Smooth muscle cell (in vitro differentiated cells): Measurements from ENCODE around the gene PXDC1. TPM values are rescaled to one million over a fixed set of nuclear protein-coding genes. Genes with fewer than 3 reads are reported as not detected.

Experiments used
- DNase-seq: peaks from one replicate; lab custom pipeline; 2025; ENCODE audit not compliant: unreplicated experiment; lab: John Stamatoyannopoulos, UW
- H2AFZ ChIP-seq: fragments of 200-600 bp; sonication (generic); 2 replicates; pipeline ENCODE4 v1.6.0; 2016; ENCODE audit warnings: antibody characterized with exemption, low read depth, mild to moderate bottlenecking
- H3F3A ChIP-seq: fragments of 200-600 bp; sonication (generic); 2 replicates; pipeline ENCODE4 v1.6.0; 2017; ENCODE audit warnings: antibody characterized with exemption, low read depth
- H3K27ac ChIP-seq: fragments of 200-600 bp; sonication (generic); 2 replicates; pipeline ENCODE4 v1.5.1; 2016; ENCODE audit warnings: low read depth, mild to moderate bottlenecking
- H3K27me3 ChIP-seq: fragments of 200-600 bp; sonication (generic); 2 replicates; pipeline ENCODE4 v1.6.1; 2016; ENCODE audit warnings: low read depth, mild to moderate bottlenecking
- H3K36me3 ChIP-seq: fragments of 200-600 bp; sonication (generic); 2 replicates; pipeline ENCODE4 v1.5.1; 2016; ENCODE audit warnings: low read depth
- H3K4me1 ChIP-seq: fragments of 200-600 bp; sonication (generic); 2 replicates; pipeline ENCODE4 v1.5.1; 2016; ENCODE audit warnings: low read depth
- H3K4me2 ChIP-seq: fragments of 200-600 bp; sonication (generic); 2 replicates; pipeline ENCODE4 v1.6.0; 2016; ENCODE audit warnings: mild to moderate bottlenecking
- H3K4me3 ChIP-seq: fragments of 200-600 bp; sonication (generic); 2 replicates; pipeline ENCODE4 v1.5.1; 2016; ENCODE audit warnings: mild to moderate bottlenecking
- H3K79me2 ChIP-seq: fragments of 200-600 bp; sonication (generic); 2 replicates; pipeline ENCODE4 v1.6.0; 2016; ENCODE audit warnings: low read depth, mild to moderate bottlenecking
- H3K9ac ChIP-seq: fragments of 200-600 bp; sonication (generic); 2 replicates; pipeline ENCODE4 v1.6.0; 2016; ENCODE audit warnings: low read depth
- H3K9me3 ChIP-seq: fragments of 200-600 bp; sonication (generic); replicated peaks from 2 replicates; pipeline ENCODE4 v1.5.1; 2016; ENCODE audit warnings: low read depth
- H4K20me1 ChIP-seq: fragments of 200-600 bp; sonication (generic); 2 replicates; pipeline ENCODE4 v1.6.0; 2016; ENCODE audit warnings: low read depth
- WGBS: methylation state at CpG from one replicate; pipeline ENCODE4 v1.1.7; 2016; ENCODE audit warnings: low lambda C conversion rate; 5-methylcytosine and 5-hydroxymethylcytosine counted together
- polyA plus RNA-seq: library from polyadenylated mRNA; unstranded; fragments of >200 nt; fragmentation: Nextera tagmentation; extraction: Ambion mirVana; gene quantifications from 2 replicates; pipeline ENCODE4 v1.2.1, GENCODE V29; 2016
- total RNA-seq: library from RNA; depleted of rRNA; stranded (reverse); fragments of >200 nt; gene quantifications from 2 replicates; pipeline ENCODE4 v1.2.3, GENCODE V29; 2014
- TF ChIP-seq, protein P1 (sequence below): fragments of 200-600 bp; sonication (generic); IDR thresholded peaks from 2 replicates; pipeline ENCODE4 v1.5.1; 2017; ENCODE audit warnings: borderline replicate concordance, mild to moderate bottlenecking, antibody characterized with exemption; ENCODE audit not compliant: insufficient read depth, poor library complexity, severe bottlenecking

The PXDC1 gene
- total and polyA plus RNA-seq, 2 experiments from 2014 or later: 49.1 to 78.6 TPM

DNA sequence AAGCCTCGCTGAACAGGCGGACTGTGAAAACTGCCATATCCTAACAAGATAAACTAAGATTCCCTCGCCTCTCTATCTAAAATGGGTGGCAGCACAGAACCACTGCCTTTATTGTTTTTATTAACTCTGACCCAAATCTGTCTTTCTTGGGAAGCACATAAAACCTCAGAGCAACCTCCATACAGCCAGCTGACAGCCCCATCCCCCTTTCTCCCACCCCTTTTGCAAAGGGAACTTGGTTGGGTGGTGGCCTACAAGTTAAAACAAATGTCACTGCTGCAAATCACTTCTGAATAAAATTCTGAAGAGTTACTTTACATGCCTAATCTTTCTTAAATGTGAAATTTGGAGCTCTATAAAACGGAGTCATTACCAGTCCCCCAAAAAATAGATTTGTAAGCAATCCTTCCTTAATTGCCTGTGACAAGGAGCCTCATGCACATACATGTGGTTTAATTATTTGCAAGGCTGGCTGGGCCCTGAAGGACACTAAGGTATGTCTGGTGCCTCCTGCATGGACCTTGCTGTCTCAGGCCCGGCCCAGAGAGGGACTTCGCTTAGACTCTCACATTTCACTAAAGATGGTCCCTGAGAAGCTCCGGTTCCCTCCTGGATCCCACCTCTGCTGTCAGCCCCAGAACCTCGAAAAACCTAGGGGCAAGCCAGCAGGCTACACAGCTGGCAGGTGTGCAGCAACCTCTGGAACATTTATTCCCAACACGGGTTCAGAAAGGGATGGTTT is 21.7 kb downstream of the PXDC1 start:
- Histone ChIP-seq H3K9me3 (no peaks in the 10 kb centered on the region), H3K36me3 (peaks cover 8% of the 10 kb centered on the region), H3K4me2 (no peak overlapping the region), H3K27ac (no peak overlapping the region), H4K20me1 (peaks cover 100% of the 10 kb centered on the region), H3K79me2 (peaks cover 68% of the 10 kb centered on the region), H3K4me3 (no peak overlapping the region), H3K27me3 (no peaks in the 10 kb centered on the region), H3K9ac (no peak overlapping the region), H3K4me1 (no peaks in the 10 kb centered on the region), H2AFZ (no peak overlapping the region), H3F3A (peaks cover 9% of the 10 kb centered on the region)
- DNase-seq: no peak
- 97% methylated on average over 9 of the region's 9 CpGs for WGBS
- TF ChIP-seq, protein P1, sequence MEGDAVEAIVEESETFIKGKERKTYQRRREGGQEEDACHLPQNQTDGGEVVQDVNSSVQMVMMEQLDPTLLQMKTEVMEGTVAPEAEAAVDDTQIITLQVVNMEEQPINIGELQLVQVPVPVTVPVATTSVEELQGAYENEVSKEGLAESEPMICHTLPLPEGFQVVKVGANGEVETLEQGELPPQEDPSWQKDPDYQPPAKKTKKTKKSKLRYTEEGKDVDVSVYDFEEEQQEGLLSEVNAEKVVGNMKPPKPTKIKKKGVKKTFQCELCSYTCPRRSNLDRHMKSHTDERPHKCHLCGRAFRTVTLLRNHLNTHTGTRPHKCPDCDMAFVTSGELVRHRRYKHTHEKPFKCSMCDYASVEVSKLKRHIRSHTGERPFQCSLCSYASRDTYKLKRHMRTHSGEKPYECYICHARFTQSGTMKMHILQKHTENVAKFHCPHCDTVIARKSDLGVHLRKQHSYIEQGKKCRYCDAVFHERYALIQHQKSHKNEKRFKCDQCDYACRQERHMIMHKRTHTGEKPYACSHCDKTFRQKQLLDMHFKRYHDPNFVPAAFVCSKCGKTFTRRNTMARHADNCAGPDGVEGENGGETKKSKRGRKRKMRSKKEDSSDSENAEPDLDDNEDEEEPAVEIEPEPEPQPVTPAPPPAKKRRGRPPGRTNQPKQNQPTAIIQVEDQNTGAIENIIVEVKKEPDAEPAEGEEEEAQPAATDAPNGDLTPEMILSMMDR: no peak

DNA sequence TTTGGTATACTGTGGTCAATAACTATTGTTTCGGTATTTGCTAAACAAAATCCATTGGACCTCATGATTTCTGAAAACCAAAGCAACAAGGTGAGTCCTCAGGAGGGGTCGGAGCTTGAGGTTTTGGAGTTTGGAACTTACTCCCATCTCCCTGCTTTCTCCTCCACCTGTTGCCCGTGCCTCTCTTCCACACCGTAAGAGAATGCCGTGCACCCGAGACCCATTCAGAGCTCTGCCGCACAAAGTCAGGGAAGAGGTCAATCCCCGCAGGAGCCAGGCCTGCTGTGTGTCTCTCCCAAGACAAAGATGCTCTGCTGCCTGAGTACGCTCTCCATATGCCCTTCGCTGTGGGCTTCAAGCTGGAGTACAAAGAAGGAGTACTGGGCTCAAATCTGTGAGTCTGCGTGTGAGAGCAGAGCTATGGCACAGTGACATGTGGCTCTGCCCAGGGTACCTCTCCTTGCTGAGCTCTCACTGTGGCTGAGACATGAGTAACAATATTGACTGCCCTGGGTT is 23.9 kb downstream of the PXDC1 start:
- Histone ChIP-seq H3K9me3 (no peaks in the 10 kb centered on the region), H3K27ac (no peak overlapping the region), H3K4me1 (no peaks in the 10 kb centered on the region), H2AFZ (no peak overlapping the region), H3K36me3 (peaks cover 5% of the 10 kb centered on the region), H3K9ac (no peak overlapping the region), H3K27me3 (no peaks in the 10 kb centered on the region), H3K4me2 (no peak overlapping the region), H3K4me3 (no peak overlapping the region), H4K20me1 (peaks cover 100% of the 10 kb centered on the region), H3F3A (peaks cover 6% of the 10 kb centered on the region), H3K79me2 (peaks cover 51% of the 10 kb centered on the region)
- DNase-seq: no peak
- TF ChIP-seq, protein P1: no peak
- 97% methylated on average over 11 of the region's 11 CpGs for WGBS

GRCh38 chr6:3727036-3727435 is 24.5 kb downstream of the PXDC1 start:
- no peak overlapping the region for H3K9ac ChIP-seq
- peaks cover 46% of the 10 kb centered on the region for H3K79me2 ChIP-seq
- H3K4me2 ChIP-seq: no peak overlapping the region
- H3F3A ChIP-seq: peaks cover 6% of the 10 kb centered on the region
- H2AFZ ChIP-seq: no peak overlapping the region
- 97% methylated on average over 5 of the region's 5 CpGs for whole genome bisulfite sequencing
- no peak overlapping the region for H3K4me3 ChIP-seq
- peaks cover 100% of the 10 kb centered on the region for H4K20me1 ChIP-seq
- DNase-seq: no peak
- no peak overlapping the region for H3K27ac ChIP-seq
- H3K27me3 ChIP-seq: no peaks in the 10 kb centered on the region
- peaks cover 5% of the 10 kb centered on the region for H3K36me3 ChIP-seq
- H3K4me1 ChIP-seq: no peaks in the 10 kb centered on the region
- H3K9me3 ChIP-seq: no peaks in the 10 kb centered on the region
- TF ChIP-seq, protein P1: no peak
